Loucy (cell line): ENCODE data around the gene SYPL1.

Experiments
- H2AFZ ChIP-seq: fragments of 200-600 bp; sonication (generic); 2 replicates; pipeline ENCODE4 v1.6.0; 2016; ENCODE audit warnings: antibody characterized with exemption, mild to moderate bottlenecking, low read length, moderate library complexity
- H3F3A ChIP-seq: fragments of 200-600 bp; 2 replicates; pipeline ENCODE4 v1.6.0; 2016; ENCODE audit warnings: antibody characterized with exemption, low read depth, mild to moderate bottlenecking
- H3K27me3 ChIP-seq: fragments of 200-600 bp; sonication (generic); 2 replicates; pipeline ENCODE4 v1.6.1; 2014; ENCODE audit warnings: low read length, mild to moderate bottlenecking; ENCODE audit not compliant: insufficient read depth, poor library complexity, severe bottlenecking
- H3K36me3 ChIP-seq: fragments of 200-600 bp; sonication (generic); 2 replicates; pipeline ENCODE4 v1.6.1; 2016; ENCODE audit warnings: low read length; ENCODE audit not compliant: insufficient read depth
- H3K4me1 ChIP-seq: fragments of 200-600 bp; sonication (generic); 2 replicates; pipeline ENCODE4 v1.5.1; 2014; ENCODE audit warnings: low read length, mild to moderate bottlenecking; ENCODE audit not compliant: insufficient read depth, poor library complexity, severe bottlenecking
- H3K4me2 ChIP-seq: fragments of 200-600 bp; sonication (generic); 2 replicates; pipeline ENCODE4 v1.6.0; 2014; ENCODE audit warnings: antibody characterized with exemption, low read length, low read depth, mild to moderate bottlenecking; ENCODE audit not compliant: poor library complexity, severe bottlenecking
- H3K4me3 ChIP-seq: fragments of 200-600 bp; sonication (generic); 2 replicates; pipeline ENCODE4 v1.5.1; 2014; ENCODE audit warnings: low read length, mild to moderate bottlenecking, mixed read lengths; ENCODE audit not compliant: poor library complexity, severe bottlenecking
- H3K79me2 ChIP-seq: fragments of 200-600 bp; sonication (generic); 2 replicates; pipeline ENCODE4 v1.6.1; 2014; ENCODE audit warnings: low read length; ENCODE audit not compliant: insufficient read depth
- H3K9ac ChIP-seq: fragments of 200-600 bp; sonication (generic); 2 replicates; pipeline ENCODE4 v1.6.0; 2014; ENCODE audit warnings: mild to moderate bottlenecking, low read depth, low read length, moderate library complexity; ENCODE audit not compliant: poor library complexity, severe bottlenecking
- H3K9me2 ChIP-seq: fragments of 200-600 bp; sonication (generic); replicated peaks from 2 replicates; pipeline ENCODE4 v1.6.1; 2016; ENCODE audit warnings: low read depth, low read length, mixed read lengths
- H3K9me3 ChIP-seq: fragments of 200-600 bp; sonication (generic); 2 replicates; pipeline ENCODE4 v1.6.1; 2014; ENCODE audit warnings: mild to moderate bottlenecking, antibody characterized with exemption, low read length, low read depth; ENCODE audit not compliant: insufficient read depth
- H4K20me1 ChIP-seq: fragments of 200-600 bp; sonication (generic); 2 replicates; pipeline ENCODE4 v1.6.0; 2014; ENCODE audit warnings: antibody characterized with exemption, low read length, mild to moderate bottlenecking; ENCODE audit not compliant: insufficient read depth, poor library complexity, severe bottlenecking
- EZH2phosphoT487 ChIP-seq: fragments of 200-600 bp; IDR thresholded peaks from 2 replicates; pipeline ENCODE4 v1.6.1; 2018; ENCODE audit warnings: antibody characterized with exemption, mild to moderate bottlenecking, moderate library complexity, borderline replicate concordance
- TF ChIP-seq, protein P1 (sequence below): fragments of 200-600 bp; sonication (generic); conservative IDR thresholded peaks from 2 replicates; pipeline ENCODE4 v1.5.1; 2014; ENCODE audit warnings: mild to moderate bottlenecking, antibody characterized with exemption, low read length

Gene SYPL1

GRCh38 chr7:106054971-106055532 lies 57.1 kb downstream of the SYPL1 start:
- Histone ChIP-seq H3K36me3 (no peaks in the 10 kb centered on the region), H3K9me2 (no peaks in the 10 kb centered on the region), H3K79me2 (no peaks in the 10 kb centered on the region), H4K20me1 (no peaks in the 10 kb centered on the region), H3K4me3 (no peak overlapping the region), H3K27me3 (peaks cover 7% of the 10 kb centered on the region), H3K9me3 (no peaks in the 10 kb centered on the region), H2AFZ (no peak overlapping the region), H3K4me1 (peaks cover 28% of the 10 kb centered on the region), H3F3A (peaks cover 7% of the 10 kb centered on the region; the same call in 1 of the 2 replicates), H3K4me2 (no peak overlapping the region), H3K9ac (no peak overlapping the region)
- TF ChIP-seq EZH2phosphoT487 = no peak

- H3K4me2 ChIP-seq = no peak overlapping the region
- no peaks in the 10 kb centered on the region for H4K20me1 ChIP-seq
- H2AFZ ChIP-seq = no peak overlapping the region
- H3K4me1 ChIP-seq = peaks cover 23% of the 10 kb centered on the region
- no peaks in the 10 kb centered on the region for H3K9me3 ChIP-seq
- no peak overlapping the region for H3K9ac ChIP-seq
- peaks cover 10% of the 10 kb centered on the region for H3K27me3 ChIP-seq
- no peaks in the 10 kb centered on the region for H3K36me3 ChIP-seq
- no peak overlapping the region for H3K4me3 ChIP-seq
- no peaks in the 10 kb centered on the region for H3K9me2 ChIP-seq
- TF ChIP-seq, protein P1, sequence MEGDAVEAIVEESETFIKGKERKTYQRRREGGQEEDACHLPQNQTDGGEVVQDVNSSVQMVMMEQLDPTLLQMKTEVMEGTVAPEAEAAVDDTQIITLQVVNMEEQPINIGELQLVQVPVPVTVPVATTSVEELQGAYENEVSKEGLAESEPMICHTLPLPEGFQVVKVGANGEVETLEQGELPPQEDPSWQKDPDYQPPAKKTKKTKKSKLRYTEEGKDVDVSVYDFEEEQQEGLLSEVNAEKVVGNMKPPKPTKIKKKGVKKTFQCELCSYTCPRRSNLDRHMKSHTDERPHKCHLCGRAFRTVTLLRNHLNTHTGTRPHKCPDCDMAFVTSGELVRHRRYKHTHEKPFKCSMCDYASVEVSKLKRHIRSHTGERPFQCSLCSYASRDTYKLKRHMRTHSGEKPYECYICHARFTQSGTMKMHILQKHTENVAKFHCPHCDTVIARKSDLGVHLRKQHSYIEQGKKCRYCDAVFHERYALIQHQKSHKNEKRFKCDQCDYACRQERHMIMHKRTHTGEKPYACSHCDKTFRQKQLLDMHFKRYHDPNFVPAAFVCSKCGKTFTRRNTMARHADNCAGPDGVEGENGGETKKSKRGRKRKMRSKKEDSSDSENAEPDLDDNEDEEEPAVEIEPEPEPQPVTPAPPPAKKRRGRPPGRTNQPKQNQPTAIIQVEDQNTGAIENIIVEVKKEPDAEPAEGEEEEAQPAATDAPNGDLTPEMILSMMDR = no peak
- no peak for TF ChIP-seq EZH2phosphoT487
- H3K79me2 ChIP-seq = no peaks in the 10 kb centered on the region
- H3F3A ChIP-seq = peaks cover 7% of the 10 kb centered on the region; the same call in 1 of the 2 replicates
Observed at GRCh38 chr7:106054156-106054910, 57.8 kb downstream of the SYPL1 start.

DNA sequence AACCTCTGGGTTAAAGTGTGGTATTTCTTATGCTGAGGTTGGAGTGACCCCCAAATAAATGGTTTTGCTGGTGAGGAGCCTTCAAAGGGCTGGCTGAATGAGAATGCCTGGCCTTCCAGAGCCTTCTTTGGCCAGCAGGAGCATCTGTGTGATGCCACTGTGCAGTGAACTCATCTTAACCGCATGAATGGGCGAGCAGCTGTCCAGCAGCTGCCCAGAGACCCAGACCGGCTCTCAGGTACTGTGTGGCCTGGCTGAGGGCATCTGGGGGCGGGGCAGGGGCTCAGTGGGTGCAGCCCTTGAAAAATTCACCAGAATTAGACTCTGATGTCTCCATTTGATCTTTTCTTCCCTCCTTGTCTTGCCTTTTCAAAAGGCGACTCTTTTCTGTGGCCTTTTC lies 59.0 kb downstream of the SYPL1 start:
- H3K4me3 ChIP-seq = no peak overlapping the region
- H3K9ac ChIP-seq = no peak overlapping the region
- H2AFZ ChIP-seq = no peak overlapping the region
- H3K4me2 ChIP-seq = no peak overlapping the region
- H3K79me2 ChIP-seq = no peaks in the 10 kb centered on the region
- no peaks in the 10 kb centered on the region for H3K36me3 ChIP-seq
- TF ChIP-seq, protein P1 = no peak
- TF ChIP-seq EZH2phosphoT487 = no peak
- H3K9me3 ChIP-seq = no peaks in the 10 kb centered on the region
- H3F3A ChIP-seq = peaks cover 4% of the 10 kb centered on the region; the same call in 1 of the 2 replicates
- no peaks in the 10 kb centered on the region for H4K20me1 ChIP-seq
- H3K27me3 ChIP-seq = peaks cover 17% of the 10 kb centered on the region
- peaks cover 11% of the 10 kb centered on the region for H3K4me1 ChIP-seq
- H3K9me2 ChIP-seq = no peaks in the 10 kb centered on the region
